GM12878 (cell line): ENCODE data around the gene TAF10. TPM values are rescaled to one million over a fixed set of nuclear protein-coding genes. Genes with fewer than 3 reads are reported as not detected.

ENCODE experiments used
- BCL11A ChIP-seq: IDR thresholded peaks from 2 replicates; pipeline ENCODE4 v1.6.1; 2011; ENCODE audit warnings: low read depth, low read length
- BCL3 ChIP-seq: IDR thresholded peaks from 2 replicates; pipeline ENCODE4 v1.6.1; 2011; ENCODE audit warnings: borderline replicate concordance, low read depth, mild to moderate bottlenecking, moderate library complexity, low read length; ENCODE audit not compliant: insufficient read depth, poor library complexity, severe bottlenecking
- BCLAF1 ChIP-seq: fragments of 450-650 bp; IDR thresholded peaks from 2 replicates; pipeline ENCODE4 v1.6.1; 2017; ENCODE audit warnings: antibody characterized with exemption, mild to moderate bottlenecking, moderate library complexity
- KLF5 ChIP-seq: fragments of 450-650 bp; IDR thresholded peaks from 2 replicates; pipeline ENCODE4 v1.6.1; 2014; ENCODE audit warnings: mild to moderate bottlenecking; ENCODE audit not compliant: partially characterized antibody
- MYC ChIP-seq: IDR thresholded peaks from 2 replicates; pipeline ENCODE4 v1.6.1; 2011; ENCODE audit warnings: mild to moderate bottlenecking, low read length, moderate library complexity, inconsistent platforms; ENCODE audit not compliant: insufficient read depth, insufficient replicate concordance, insufficient read length, severe bottlenecking
- NKRF ChIP-seq: fragments of 450-650 bp; conservative IDR thresholded peaks from 2 replicates; pipeline ENCODE4 v1.6.1; 2017; ENCODE audit warnings: mild to moderate bottlenecking, moderate library complexity
- RUNX3 ChIP-seq: IDR thresholded peaks from 2 replicates; pipeline ENCODE4 v1.6.1; 2012; ENCODE audit warnings: low read length, inconsistent platforms
- SP1 ChIP-seq: IDR thresholded peaks from one replicate; pipeline ENCODE4 v1.6.1; 2011; ENCODE audit warnings: low read depth, low read length
- TARDBP ChIP-seq: IDR thresholded peaks from 2 replicates; pipeline ENCODE4 v1.6.1; 2016; ENCODE audit warnings: borderline replicate concordance
- USF2 ChIP-seq: IDR thresholded peaks from 2 replicates; pipeline ENCODE4 v1.6.1; 2011; ENCODE audit warnings: low read depth, low read length, improper control_type of control experiment, borderline replicate concordance
- ZNF592 ChIP-seq: fragments of 450-650 bp; IDR thresholded peaks from 2 replicates; pipeline ENCODE4 v1.6.1; 2017; ENCODE audit warnings: mild to moderate bottlenecking, moderate library complexity
- polyA plus RNA-seq, 11 experiments: library from polyadenylated mRNA; depleted of rRNA in 4 of 11; unstranded in 6 of 11; stranded (reverse) in 5 of 11; fragments of >200 nt; fragmentation: Nextera tagmentation in 4 of 11; fragmentation: Illumina TruSeq in 1 of 11; extraction: Ambion mirVana in 4 of 11; extraction: Trizol in 1 of 11; gene quantifications; 1 replicate in 1 of 11; 2 replicates in 10 of 11; pipeline versions ENCODE4 v1.2.1 to v1.2.3, GENCODE V29; 2011 to 2016; ENCODE audit warnings: inconsistent platforms in 2 of 11, missing spikeins in 2 of 11, low read depth in 1 of 11
- total RNA-seq, 4 experiments: library from RNA; depleted of rRNA in 3 of 4; stranded (reverse); fragments of >200 nt in 3 of 4; fragmentation: Illumina TruSeq in 1 of 4; extraction: Trizol in 1 of 4; gene quantifications; 2 replicates each; pipeline versions ENCODE4 v1.2.1 to v1.2.3, GENCODE V29; 2013 to 2021

The TAF10 gene
- total and polyA plus RNA-seq, 10 of the 15 experiments (the other 5 are each of a cell fraction or from before 2014, with no cell fraction given): 26.7 to 251 (median 149) TPM

GRCh38 chr11:6625832-6626420 is 13.9 kb upstream of the TAF10 start (continued):
- no peak for TF ChIP-seq NKRF
- TF ChIP-seq TARDBP: no peak
- no peak for TF ChIP-seq MYC
- TF ChIP-seq SP1: no peak
- TF ChIP-seq USF2: no peak
- TF ChIP-seq BCL11A: no peak
- no peak for TF ChIP-seq KLF5
- TF ChIP-seq BCLAF1: no peak
- TF ChIP-seq RUNX3: no peak
- no peak for TF ChIP-seq BCL3
- TF ChIP-seq ZNF592: no peak
- TF ChIP-seq, all 136 proteins: peak for 0
